ENCODE results near the gene RPA1. TPM values are rescaled to one million over a fixed set of nuclear protein-coding genes. Genes with fewer than 3 reads are reported as not detected.
A peak's percentile ranks its signal among the peaks of the same experiment; 100 is the strongest.

RPA1 gene
- total RNA-seq, 2 experiments from 2014 or later: 38.6 to 38.7 TPM

DNA sequence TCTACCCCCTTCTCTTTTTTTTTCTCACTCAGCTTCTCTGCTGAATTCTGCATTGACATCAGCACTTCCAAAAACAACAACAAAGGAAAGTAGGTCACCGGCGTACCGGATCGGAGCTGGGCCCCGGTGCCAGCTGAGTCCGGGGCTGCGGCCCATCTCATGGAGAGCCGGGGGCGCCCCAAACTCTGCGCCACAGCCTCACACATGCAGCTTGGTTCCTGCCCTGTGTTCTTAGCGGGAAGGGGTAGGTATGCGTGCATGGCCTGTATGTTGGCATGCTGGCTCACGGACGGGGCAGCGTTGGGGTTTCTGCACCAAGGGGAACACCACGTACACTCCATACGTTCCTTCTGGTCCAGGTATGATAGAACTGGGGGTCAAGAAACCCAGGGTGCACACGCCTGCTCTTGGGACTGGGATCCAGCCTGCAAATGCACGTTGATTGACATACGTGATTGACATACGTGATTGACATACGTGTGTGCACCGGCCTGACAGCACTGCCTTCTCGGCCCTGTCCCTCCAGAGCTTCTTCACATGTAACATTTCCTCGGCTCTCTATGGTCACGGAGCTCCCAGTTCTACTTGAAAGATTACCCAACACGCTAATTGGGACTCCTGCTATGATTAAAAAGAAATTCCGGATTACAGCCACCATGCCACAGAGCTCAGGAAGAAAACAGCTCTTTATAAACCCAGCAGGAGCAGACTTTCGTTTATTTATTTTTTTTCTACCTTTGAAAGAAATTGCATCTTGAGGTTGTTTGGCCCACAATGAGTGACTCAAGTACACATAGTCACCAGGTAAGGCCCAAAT lies 88.7 kb downstream of the RPA1 start:
- no peaks in the 10 kb centered on the region for H3K9me3 Mint-ChIP-seq
- no peak overlapping the region for H3K27ac Mint-ChIP-seq
- H3K4me1 ChIP-seq (ENCODE audit: insufficient read depth, low read length): no peaks in the 10 kb centered on the region
- CTCF ChIA-PET: no interaction called here
- H3K27me3 ChIP-seq (ENCODE audit: control insufficient read depth in 1 of 2, insufficient read depth in 2 of 2, low read length in 2 of 2): no peaks in the 10 kb centered on the region
- no peaks in the 10 kb centered on the region for H3K4me1 Mint-ChIP-seq (ENCODE audit: low read depth)
- TF ChIP-seq, protein P1, sequence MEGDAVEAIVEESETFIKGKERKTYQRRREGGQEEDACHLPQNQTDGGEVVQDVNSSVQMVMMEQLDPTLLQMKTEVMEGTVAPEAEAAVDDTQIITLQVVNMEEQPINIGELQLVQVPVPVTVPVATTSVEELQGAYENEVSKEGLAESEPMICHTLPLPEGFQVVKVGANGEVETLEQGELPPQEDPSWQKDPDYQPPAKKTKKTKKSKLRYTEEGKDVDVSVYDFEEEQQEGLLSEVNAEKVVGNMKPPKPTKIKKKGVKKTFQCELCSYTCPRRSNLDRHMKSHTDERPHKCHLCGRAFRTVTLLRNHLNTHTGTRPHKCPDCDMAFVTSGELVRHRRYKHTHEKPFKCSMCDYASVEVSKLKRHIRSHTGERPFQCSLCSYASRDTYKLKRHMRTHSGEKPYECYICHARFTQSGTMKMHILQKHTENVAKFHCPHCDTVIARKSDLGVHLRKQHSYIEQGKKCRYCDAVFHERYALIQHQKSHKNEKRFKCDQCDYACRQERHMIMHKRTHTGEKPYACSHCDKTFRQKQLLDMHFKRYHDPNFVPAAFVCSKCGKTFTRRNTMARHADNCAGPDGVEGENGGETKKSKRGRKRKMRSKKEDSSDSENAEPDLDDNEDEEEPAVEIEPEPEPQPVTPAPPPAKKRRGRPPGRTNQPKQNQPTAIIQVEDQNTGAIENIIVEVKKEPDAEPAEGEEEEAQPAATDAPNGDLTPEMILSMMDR (IDR thresholded peaks at IDR 0.05): no peak
- intact Hi-C loops (cut with DNase I, micrococcal nuclease): no loop called here
- H3K27ac ChIP-seq (ENCODE audit: low read depth in 1 of 2, low read length in 2 of 2): no peak overlapping the region
- POLR2A ChIA-PET: no interaction called here
- DNase-seq (no peak), ATAC-seq (ENCODE audit: poor library complexity) (no peak)
- no peaks in the 10 kb centered on the region for H3K36me3 ChIP-seq (ENCODE audit: insufficient read depth, low read length)
- no peaks in the 10 kb centered on the region for H3K9me3 ChIP-seq (ENCODE audit: control insufficient read depth in 1 of 2, insufficient read depth in 1 of 2, low read length in 2 of 2)
- no peak overlapping the region for H3K4me3 ChIP-seq (ENCODE audit: low read length)
- no peaks in the 10 kb centered on the region for H3K36me3 Mint-ChIP-seq (ENCODE audit: low read depth)
- H3K27me3 Mint-ChIP-seq: peaks cover 4% of the 10 kb centered on the region
- H3K4me3 Mint-ChIP-seq: no peak overlapping the region

DNA sequence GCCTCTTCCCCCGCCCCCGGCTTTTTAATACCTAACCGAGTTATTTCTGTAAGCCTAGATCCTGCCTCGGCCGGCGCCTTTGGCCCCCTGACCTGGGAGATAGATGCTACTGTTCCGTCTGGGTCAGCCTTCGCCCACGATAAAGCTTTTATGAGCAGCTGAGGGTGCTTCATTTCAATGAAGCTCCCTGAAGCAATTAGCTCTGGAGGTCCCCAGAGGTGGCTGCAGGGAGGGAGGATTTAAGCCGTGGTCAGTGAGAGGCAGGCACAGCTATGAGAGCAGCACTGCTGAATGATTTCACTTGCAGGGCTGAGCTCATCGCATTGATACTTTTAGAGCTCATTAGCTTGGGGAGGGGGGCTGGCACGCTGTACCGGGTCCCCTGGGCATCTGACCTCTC lies 89.4 kb downstream of the RPA1 start:
- ChIA-PET POLR2A (no interaction called here), CTCF (no interaction called here)
- H3K4me1 Mint-ChIP-seq (ENCODE audit: low read depth): no peaks in the 10 kb centered on the region
- peaks cover 4% of the 10 kb centered on the region for H3K27me3 Mint-ChIP-seq
- Histone ChIP-seq H3K27me3 (ENCODE audit: control insufficient read depth in 1 of 2, insufficient read depth in 2 of 2, low read length in 2 of 2) (no peaks in the 10 kb centered on the region), H3K4me1 (ENCODE audit: insufficient read depth, low read length) (no peaks in the 10 kb centered on the region), H3K9me3 (ENCODE audit: control insufficient read depth in 1 of 2, insufficient read depth in 1 of 2, low read length in 2 of 2) (no peaks in the 10 kb centered on the region), H3K27ac (ENCODE audit: low read depth in 1 of 2, low read length in 2 of 2) (no peak overlapping the region), H3K36me3 (ENCODE audit: insufficient read depth, low read length) (no peaks in the 10 kb centered on the region), H3K4me3 (ENCODE audit: low read length) (no peak overlapping the region)
- no peak overlapping the region for H3K27ac Mint-ChIP-seq
- TF ChIP-seq, protein P1 (IDR thresholded peaks at IDR 0.05): no peak
- intact Hi-C loops (cut with DNase I, micrococcal nuclease): no loop called here
- no peak overlapping the region for H3K4me3 Mint-ChIP-seq
- ATAC-seq (ENCODE audit: poor library complexity) (no peak), DNase-seq (no peak)
- H3K9me3 Mint-ChIP-seq: no peaks in the 10 kb centered on the region
- no peaks in the 10 kb centered on the region for H3K36me3 Mint-ChIP-seq (ENCODE audit: low read depth)

DNA sequence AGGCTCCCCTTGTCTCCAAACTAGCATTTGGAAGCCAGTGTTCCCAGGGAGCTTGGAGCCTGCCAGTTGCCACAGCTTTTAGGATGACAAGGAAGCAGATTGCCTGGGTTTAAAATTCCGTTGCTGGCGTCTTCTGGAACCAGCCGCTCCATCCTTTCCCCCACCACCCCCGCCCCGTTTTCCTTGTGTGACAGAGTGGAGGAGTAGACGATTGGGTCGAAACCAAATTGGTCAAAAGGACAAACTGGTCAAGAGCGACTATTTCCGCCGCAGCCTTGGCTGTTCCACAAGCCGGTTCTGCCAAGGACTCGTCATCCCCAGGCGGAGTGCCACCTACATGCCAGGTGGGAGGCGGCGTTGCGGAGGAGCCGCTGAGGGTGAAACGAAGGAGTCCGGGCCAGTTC lies 91.1 kb downstream of the RPA1 start:
- Histone ChIP-seq H3K4me3 (ENCODE audit: low read length) (no peak overlapping the region), H3K27me3 (ENCODE audit: control insufficient read depth in 1 of 2, insufficient read depth in 2 of 2, low read length in 2 of 2) (no peaks in the 10 kb centered on the region), H3K4me1 (ENCODE audit: insufficient read depth, low read length) (no peaks in the 10 kb centered on the region), H3K9me3 (ENCODE audit: control insufficient read depth in 1 of 2, insufficient read depth in 1 of 2, low read length in 2 of 2) (no peaks in the 10 kb centered on the region), H3K27ac (ENCODE audit: low read depth in 1 of 2, low read length in 2 of 2) (no peak overlapping the region), H3K36me3 (ENCODE audit: insufficient read depth, low read length) (no peaks in the 10 kb centered on the region)
- no peak overlapping the region for H3K4me3 Mint-ChIP-seq
- H3K4me1 Mint-ChIP-seq (ENCODE audit: low read depth): no peaks in the 10 kb centered on the region
- no peaks in the 10 kb centered on the region for H3K27me3 Mint-ChIP-seq
- intact Hi-C loops (cut with DNase I, micrococcal nuclease): no loop called here
- no peaks in the 10 kb centered on the region for H3K36me3 Mint-ChIP-seq (ENCODE audit: low read depth)
- TF ChIP-seq, protein P1 (IDR thresholded peaks at IDR 0.05): no peak
- DNase-seq: peak in 1 of 14 experiments; percentile 8
- CTCF ChIA-PET: no interaction called here
- no peak overlapping the region for H3K27ac Mint-ChIP-seq
- H3K9me3 Mint-ChIP-seq: no peaks in the 10 kb centered on the region
- no peak for ATAC-seq (ENCODE audit: poor library complexity)
- POLR2A ChIA-PET: interaction anchor here (0.6 kb wide), 1 partner anchor 110 kb away, joined by 3 read pairs; no protein-coding TSS in a partner anchor

All from CD4-positive, alpha-beta T cell (primary cell).